A549 treated with AZD9567 at 1 μM for 4 hours (cell line): ENCODE measurements around the gene RNASEH2B. TPM values are rescaled to one million over a fixed set of nuclear protein-coding genes. Genes with fewer than 3 reads are reported as not detected.

ENCODE experiments used
- total RNA-seq: library from RNA; stranded (reverse); fragments of 200-300 nt; extraction: Qiagen RNA extraction; gene quantifications from 5 replicates; pipeline ENCODE4 v1.2.3, GENCODE V29; 2022; ENCODE audit not compliant: insufficient read depth

Gene RNASEH2B
- total RNA-seq: 15.4 to 28.1 TPM (median 26.3 TPM) in 5 replicates

GRCh38 chr13:50909605-50910484 is at the start of gene RNASEH2B:
Gene RNASEH2B, plus strand, starts transcription at chr13:50909791. Its CDS starts 286 bp downstream, at chr13:50910077.

Other genes with a start within 250 kb of the RNASEH2B start
- not detected in 5 replicates for gene DLEU7, start 66.1 kb upstream of the RNASEH2B start, total RNA-seq
- 0.05 TPM in 1 of 5 replicates, not detected in the others for gene C13orf42, start 201.5 kb downstream of the RNASEH2B start, total RNA-seq